ENCODE data around the gene ARHGAP11A.

- no peak for TF ChIP-seq POLR2A (IDR thresholded peaks at IDR 0.05)
- no peak for TF ChIP-seq CTCF (IDR thresholded peaks at IDR 0.05)
These were observed 54.8 kb downstream of the ARHGAP11A start for GRCh38 chr15:32669896-32670611.

Data from thyroid gland (tissue), 4 donors.